MCF 10A (cell line): ENCODE data around the gene GLP2R. TPM values are rescaled to one million over a fixed set of nuclear protein-coding genes. Genes with fewer than 3 reads are reported as not detected.

Experiments
- BruUV-seq: library from RNA; stranded (reverse); fragments of 400-500 nt; replicated peaks from 2 replicates; lab custom pipeline; 2021; lab: Mats Ljungman, UMichigan
- CTCF ChIA-PET: fragments of 300-600 bp; sonication (Branson Sonifier 250); formaldehyde crosslinking; extraction: SDS; loops from one replicate; lab custom pipeline; 2021; ENCODE audit warnings: antibody characterized with exemption, inconsistent platforms; lab: Yijun Ruan, JAX
- POLR2A ChIA-PET: fragments of 300-600, 350-650 bp; sonication (Branson Sonifier 250); formaldehyde crosslinking; extraction: SDS; loops from one replicate; lab custom pipeline; 2020; ENCODE audit warnings: antibody characterized with exemption, inconsistent platforms; lab: Yijun Ruan, JAX
- DNase-seq: peaks from one replicate; pipeline ENCODE4 v3.0.0-alpha.2; 2018; ENCODE audit not compliant: unreplicated experiment
- H3K27ac Mint-ChIP-seq: one replicate; pipeline ENCODE4 v1.8.0; 2022; ENCODE audit warnings: mild to moderate bottlenecking, low read depth, mixed read lengths; ENCODE audit not compliant: unreplicated experiment
- H3K27me3 Mint-ChIP-seq: one replicate; pipeline ENCODE4 v1.8.0; 2022; ENCODE audit warnings: mixed read lengths; ENCODE audit not compliant: insufficient read depth, unreplicated experiment
- H3K36me3 Mint-ChIP-seq: one replicate; pipeline ENCODE4 v1.8.0; 2022; ENCODE audit warnings: mild to moderate bottlenecking, moderate library complexity, mixed read lengths; ENCODE audit not compliant: insufficient read depth, unreplicated experiment
- H3K4me1 Mint-ChIP-seq: one replicate; pipeline ENCODE4 v1.8.0; 2022; ENCODE audit warnings: mixed read lengths; ENCODE audit not compliant: insufficient read depth, unreplicated experiment
- H3K4me3 Mint-ChIP-seq: one replicate; pipeline ENCODE4 v1.8.0; 2022; ENCODE audit warnings: mild to moderate bottlenecking, moderate library complexity, mixed read lengths; ENCODE audit not compliant: unreplicated experiment
- H3K9me3 Mint-ChIP-seq: one replicate; pipeline ENCODE4 v1.8.0; 2022; ENCODE audit warnings: mixed read lengths; ENCODE audit not compliant: unreplicated experiment
- intact Hi-C: fragments of 100-400 bp; cut with micrococcal nuclease; formaldehyde crosslinking; loops from 2 replicates; pipeline ENCODE4 v1.14.1; 2022
- total RNA-seq: library from RNA; stranded (reverse); gene quantifications from 2 replicates; pipeline ENCODE4 v1.2.3, GENCODE V29; 2022
- TF ChIP-seq, protein P1 (sequence below): fragments of 200-600 bp; IDR thresholded peaks from one replicate; pipeline ENCODE4 v1.8.0; 2022; ENCODE audit warnings: antibody characterized with exemption, mild to moderate bottlenecking; ENCODE audit not compliant: unreplicated experiment

Gene GLP2R
- total RNA-seq, 1 experiment from 2014 or later = 0.09 TPM

DNA sequence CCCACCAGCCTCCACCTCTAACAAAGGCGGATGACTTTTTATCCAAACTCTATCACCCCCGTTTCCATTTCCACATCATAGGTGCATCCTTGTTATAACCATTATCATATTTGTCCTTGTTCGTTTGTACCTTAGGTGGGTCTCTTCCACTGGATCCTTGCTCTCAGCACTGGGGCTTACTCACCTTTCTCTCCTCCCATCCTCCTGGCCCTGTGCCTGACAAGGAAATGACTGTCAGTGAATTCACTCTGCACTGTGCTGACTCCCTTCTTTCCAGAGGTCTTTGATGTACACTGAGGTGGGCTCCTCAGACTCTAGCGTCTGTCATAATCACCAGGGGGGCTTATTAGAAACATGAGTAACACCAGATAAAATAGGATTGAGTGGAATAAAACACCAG, 7.0 kb upstream of the GLP2R start:
- peak; percentile 66 for DNase-seq
- Mint-ChIP-seq H3K36me3 (no peaks in the 10 kb centered on the region), H3K4me3 (no peak overlapping the region), H3K27ac (no peak overlapping the region), H3K9me3 (peaks cover 16% of the 10 kb centered on the region), H3K4me1 (no peaks in the 10 kb centered on the region), H3K27me3 (no peaks in the 10 kb centered on the region)
- BruUV-seq = no TSS peak
- ChIA-PET CTCF (no interaction called here), POLR2A (no interaction called here)
- TF ChIP-seq, protein P1, sequence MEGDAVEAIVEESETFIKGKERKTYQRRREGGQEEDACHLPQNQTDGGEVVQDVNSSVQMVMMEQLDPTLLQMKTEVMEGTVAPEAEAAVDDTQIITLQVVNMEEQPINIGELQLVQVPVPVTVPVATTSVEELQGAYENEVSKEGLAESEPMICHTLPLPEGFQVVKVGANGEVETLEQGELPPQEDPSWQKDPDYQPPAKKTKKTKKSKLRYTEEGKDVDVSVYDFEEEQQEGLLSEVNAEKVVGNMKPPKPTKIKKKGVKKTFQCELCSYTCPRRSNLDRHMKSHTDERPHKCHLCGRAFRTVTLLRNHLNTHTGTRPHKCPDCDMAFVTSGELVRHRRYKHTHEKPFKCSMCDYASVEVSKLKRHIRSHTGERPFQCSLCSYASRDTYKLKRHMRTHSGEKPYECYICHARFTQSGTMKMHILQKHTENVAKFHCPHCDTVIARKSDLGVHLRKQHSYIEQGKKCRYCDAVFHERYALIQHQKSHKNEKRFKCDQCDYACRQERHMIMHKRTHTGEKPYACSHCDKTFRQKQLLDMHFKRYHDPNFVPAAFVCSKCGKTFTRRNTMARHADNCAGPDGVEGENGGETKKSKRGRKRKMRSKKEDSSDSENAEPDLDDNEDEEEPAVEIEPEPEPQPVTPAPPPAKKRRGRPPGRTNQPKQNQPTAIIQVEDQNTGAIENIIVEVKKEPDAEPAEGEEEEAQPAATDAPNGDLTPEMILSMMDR = no peak
- intact Hi-C loops = no loop called here

DNA sequence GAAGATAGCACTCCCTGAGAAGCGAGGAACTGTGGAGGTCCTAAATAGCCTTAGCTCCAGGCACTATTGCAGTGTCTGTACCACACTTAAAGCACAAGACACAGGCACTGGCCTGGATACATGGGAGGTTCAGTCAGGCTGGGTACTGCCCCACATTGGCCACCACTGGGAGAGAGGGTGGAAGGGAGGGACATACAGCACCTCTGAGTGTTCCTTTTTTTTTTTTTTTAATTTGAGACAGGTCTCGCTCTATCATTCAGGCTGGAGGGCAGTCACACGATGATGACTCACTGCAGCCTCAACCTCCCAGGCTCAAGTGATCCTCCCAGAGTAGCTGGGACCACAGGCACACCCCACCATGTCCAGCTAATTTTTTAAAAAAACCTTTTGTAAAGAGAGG, 5.3 kb upstream of the GLP2R start:
- no TSS peak for BruUV-seq

DNA sequence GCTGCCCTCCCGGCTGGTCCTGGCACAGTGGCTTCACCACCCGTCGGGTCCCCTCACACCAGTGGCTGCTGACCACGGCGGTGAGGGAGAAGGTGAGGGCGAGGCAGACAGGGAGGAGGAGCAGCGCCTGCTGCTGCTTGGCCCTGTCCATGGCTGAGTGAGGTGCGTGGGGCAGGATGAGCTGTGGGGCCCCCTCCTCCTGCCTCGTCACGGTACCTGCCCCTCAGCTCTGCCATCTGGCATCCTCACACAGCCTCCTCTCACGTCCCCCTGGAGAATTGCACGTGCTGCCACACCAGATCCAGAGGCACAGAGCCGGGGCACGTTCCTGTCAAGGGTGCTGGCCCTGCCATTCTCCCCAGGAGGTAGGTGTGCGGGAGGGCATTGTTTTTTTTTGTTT, 3.8 kb upstream of the GLP2R start, which contains the start of gene GSG1L2:
TSS of gene GSG1L2 (minus strand) at position 159 of the 400 bp plus-strand sequence. CDS start at position 151, 8 bp downstream.
- no TSS peak for BruUV-seq

More for the DNA sequence above, 5.3 kb upstream of the GLP2R start:
- TF ChIP-seq, protein P1 = no peak
- POLR2A ChIA-PET = no interaction called here
- no peaks in the 10 kb centered on the region for H3K27me3 Mint-ChIP-seq
- H3K9me3 Mint-ChIP-seq = peaks cover 16% of the 10 kb centered on the region
- H3K4me1 Mint-ChIP-seq = no peaks in the 10 kb centered on the region
- no peak for DNase-seq
- no peak overlapping the region for H3K27ac Mint-ChIP-seq
- intact Hi-C loops = no loop called here
- no peaks in the 10 kb centered on the region for H3K36me3 Mint-ChIP-seq
- no peak overlapping the region for H3K4me3 Mint-ChIP-seq
- CTCF ChIA-PET = interaction anchor here (0.6 to 0.7 kb wide), 2 partner anchors 22 to 303 kb away, joined by 3 read pairs; no protein-coding TSS in a partner anchor

DNA sequence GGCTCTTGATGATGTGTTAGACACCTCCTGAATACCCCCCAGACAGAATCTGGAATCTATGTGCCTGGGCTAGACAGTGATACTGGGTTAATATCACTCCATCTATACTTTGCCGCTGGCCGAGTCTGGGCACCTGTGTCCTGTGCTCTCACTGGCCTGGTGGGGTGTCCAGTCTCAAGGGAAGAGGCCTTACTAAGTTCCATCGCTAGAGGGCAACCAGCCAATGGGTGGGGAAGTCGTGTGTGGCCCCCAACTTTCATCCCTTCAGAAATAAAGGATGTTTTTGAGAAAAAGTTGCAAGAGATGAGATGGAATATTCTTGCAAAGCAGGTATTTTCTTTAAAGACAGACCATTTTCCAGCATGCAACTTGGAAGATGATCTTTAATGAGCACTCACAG, 1.6 kb upstream of the GLP2R start:
- Mint-ChIP-seq H3K27ac (no peak overlapping the region), H3K4me3 (no peak overlapping the region), H3K36me3 (no peaks in the 10 kb centered on the region), H3K9me3 (peaks cover 8% of the 10 kb centered on the region), H3K27me3 (no peaks in the 10 kb centered on the region), H3K4me1 (no peaks in the 10 kb centered on the region)
- POLR2A ChIA-PET = no interaction called here
- DNase-seq = no peak
- BruUV-seq = no TSS peak
- TF ChIP-seq, protein P1 = no peak
- intact Hi-C loops = no loop called here
- CTCF ChIA-PET = no interaction called here

More for the DNA sequence above, 3.8 kb upstream of the GLP2R start, which contains the start of gene GSG1L2:
- POLR2A ChIA-PET = interaction anchor here (0.6 kb wide), 1 partner anchor 55 kb away, joined by 3 read pairs; no protein-coding TSS in a partner anchor
- TF ChIP-seq, protein P1 = no peak
- no peak within 1 kb of the TSS for H3K27ac Mint-ChIP-seq
- intact Hi-C loops = no loop called here
- H3K36me3 Mint-ChIP-seq = no peaks in the 10 kb centered on the region
- peaks cover 8% of the 10 kb centered on the region for H3K9me3 Mint-ChIP-seq
- no peaks in the 10 kb centered on the region for H3K27me3 Mint-ChIP-seq
- CTCF ChIA-PET = interaction anchor here (0.6 kb wide), 1 partner anchor 18 kb away, joined by 3 read pairs; no protein-coding TSS in a partner anchor
- DNase-seq = no peak
- no peaks in the 10 kb centered on the region for H3K4me1 Mint-ChIP-seq
- H3K4me3 Mint-ChIP-seq = no peak within 1 kb of the TSS
